GM21619 (cell line): ENCODE measurements around the gene METTL25.
A peak's percentile ranks its signal among the peaks of the same experiment; 100 is the strongest.

Experiments used
- ATAC-seq: cut with Tn5 transposase; IDR thresholded peaks from one replicate; pipeline ENCODE4 v1.9.1; 2021; ENCODE audit not compliant: unreplicated experiment

The METTL25 gene

DNA sequence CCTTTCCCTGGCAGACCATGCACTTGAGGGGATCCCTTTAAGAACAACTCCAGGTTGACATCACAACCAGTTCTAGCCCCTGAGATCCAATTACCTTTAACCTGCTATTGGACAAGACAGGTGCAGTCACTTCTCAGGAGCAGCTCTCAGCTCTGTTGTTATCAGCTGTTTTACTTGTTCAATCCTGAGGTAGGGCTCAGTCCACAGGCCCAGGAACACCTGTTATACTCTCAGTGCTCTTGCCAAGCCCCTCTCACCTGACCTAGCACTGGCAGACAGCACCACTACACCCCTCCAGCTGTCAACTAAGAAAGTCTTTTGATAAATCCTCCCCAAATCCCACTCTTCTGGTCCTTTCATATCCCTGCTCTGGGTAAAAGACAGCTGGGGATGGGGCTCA, 164.4 kb downstream of the METTL25 start:
- no peak for ATAC-seq

DNA sequence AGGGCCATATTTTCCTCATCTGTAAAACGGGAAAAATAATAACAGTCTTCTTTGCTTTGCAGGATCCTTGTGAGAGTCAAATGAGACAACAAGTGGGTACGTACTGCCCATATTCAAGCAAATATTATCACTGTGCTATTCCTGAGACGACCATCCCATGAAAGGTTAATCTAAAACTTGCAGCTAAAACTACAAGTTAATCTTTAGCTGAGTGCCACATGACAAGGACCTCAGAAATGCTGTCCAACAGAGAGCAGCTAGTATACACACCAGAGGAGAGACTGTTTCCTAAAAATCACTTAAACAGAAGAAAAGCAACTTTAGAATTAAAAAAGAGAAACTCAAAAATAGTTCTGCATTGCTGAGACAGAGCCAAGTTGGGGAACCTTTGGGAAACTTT, 165.7 kb downstream of the METTL25 start:
- ATAC-seq = peak; percentile 75

DNA sequence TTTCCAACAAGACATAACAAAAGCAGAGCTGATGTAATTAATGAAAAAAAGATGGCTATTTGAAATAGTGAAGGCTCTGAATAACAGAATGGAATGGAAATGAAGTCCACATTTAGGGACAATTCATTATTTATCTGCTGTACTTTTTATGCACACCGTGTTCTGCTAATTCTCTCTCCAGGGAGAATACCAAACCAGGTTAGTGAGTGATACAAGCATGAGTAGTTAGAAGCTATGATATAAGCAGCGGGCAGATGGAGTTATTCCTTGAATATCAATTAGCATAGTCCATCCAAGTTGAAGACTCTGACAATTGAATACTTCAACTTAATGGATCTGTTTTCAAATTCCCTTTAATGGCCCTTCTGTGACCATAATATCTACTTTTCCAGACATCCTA, 166.3 kb downstream of the METTL25 start:
- ATAC-seq = no peak

DNA sequence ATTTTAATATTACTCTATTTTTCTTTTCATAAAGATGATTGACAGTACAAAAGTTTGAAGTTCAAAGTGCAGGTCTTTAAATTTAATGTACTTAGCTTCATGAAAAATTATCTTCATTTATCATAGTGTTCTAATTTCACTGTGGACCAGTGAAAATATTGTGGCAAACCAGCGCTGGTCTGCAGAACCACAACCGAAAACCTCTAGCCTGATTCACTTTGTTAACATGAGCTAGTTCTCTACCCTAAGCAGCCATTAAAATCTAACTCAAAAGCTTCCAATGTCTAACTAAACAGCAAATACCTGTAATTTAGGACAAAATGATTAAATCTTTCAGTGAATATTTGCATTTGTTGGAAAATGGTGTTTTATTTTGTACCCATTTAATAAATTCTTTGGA, 167.3 kb downstream of the METTL25 start:
- ATAC-seq = no peak

DNA sequence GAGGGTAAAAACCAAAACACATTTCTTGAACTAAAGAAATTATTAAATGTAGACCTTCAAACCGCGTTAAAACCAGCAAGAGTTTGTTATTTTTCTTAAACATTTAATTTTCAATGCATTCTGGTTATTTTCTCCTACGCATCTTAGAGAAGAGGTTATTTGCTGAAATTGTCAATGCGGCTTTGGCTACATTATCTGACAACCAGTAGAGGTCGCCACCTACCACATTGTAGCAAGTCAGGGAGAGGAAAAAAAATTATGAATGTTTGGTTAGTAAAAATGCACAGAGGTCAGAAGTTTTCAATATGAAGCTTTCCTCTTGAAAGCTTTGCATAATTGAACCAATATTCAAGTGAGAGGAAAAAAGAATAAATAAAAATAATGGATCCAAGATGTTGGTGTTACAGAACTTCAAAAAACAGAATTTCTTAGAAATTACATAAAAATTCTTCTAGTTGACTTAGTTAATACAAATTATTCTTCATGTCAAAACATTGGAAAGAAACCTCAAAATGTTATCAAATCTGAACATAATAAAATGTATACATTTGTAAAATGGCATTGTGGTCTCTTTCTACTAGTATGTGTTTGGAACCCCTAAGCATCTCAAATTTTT, 168.9 kb downstream of the METTL25 start:
- peak; percentile 56 for ATAC-seq
